Keratinocyte (primary cell): Measurements from ENCODE around the gene TAS2R38. TPM values are rescaled to one million over a fixed set of nuclear protein-coding genes. Genes with fewer than 3 reads are reported as not detected.
"Not testable (repeated sequence)": the region's sequence is repeated elsewhere in the genome, so short reads cannot be mapped to it uniquely, and the experiment has no call there.

Source experiments
- DNase-seq: peaks from one replicate; pipeline ENCODE4 v3.0.0-alpha.2; 2011; ENCODE audit warnings: low read depth, missing footprints, low spot score
- FAIRE-seq: peaks from 2 replicates; lab custom pipeline; 2011; peaks lifted over from hg19 to GRCh38; lab: Jason Lieb, UNC
- H2AFZ ChIP-seq: 2 replicates; pipeline ENCODE4 v1.6.0; 2012; ENCODE audit warnings: low read length, control low read depth, inconsistent platforms; ENCODE audit not compliant: control insufficient read depth
- H3K27ac ChIP-seq: 2 replicates; pipeline ENCODE4 v1.5.1; 2011; ENCODE audit warnings: low read length; ENCODE audit not compliant: control insufficient read depth, insufficient read depth
- H3K27me3 ChIP-seq: 3 replicates; pipeline ENCODE4 v1.6.0; 2011; ENCODE audit warnings: low read length; ENCODE audit not compliant: control insufficient read depth, insufficient read depth; ENCODE audit errors: extremely low read depth
- H3K36me3 ChIP-seq, 2 experiments: 2 replicates in 1 of 2; 3 replicates in 1 of 2; pipeline ENCODE4 v1.5.1; 2011; ENCODE audit warnings: low read length in 2 of 2, mild to moderate bottlenecking in 1 of 2; ENCODE audit not compliant: control insufficient read depth in 2 of 2, insufficient read depth in 2 of 2; ENCODE audit errors: extremely low read depth in 1 of 2
- H3K4me1 ChIP-seq: 3 replicates; pipeline ENCODE4 v1.5.1; 2011; ENCODE audit warnings: low read length; ENCODE audit not compliant: control insufficient read depth, insufficient read depth; ENCODE audit errors: extremely low read depth
- H3K4me2 ChIP-seq: 3 replicates; pipeline ENCODE4 v1.6.0; 2011; ENCODE audit warnings: low read depth, low read length; ENCODE audit not compliant: control insufficient read depth, insufficient read depth; ENCODE audit errors: extremely low read depth
- H3K4me3 ChIP-seq, 3 experiments: fragments of 200-600 bp in 1 of 3; sonication (generic) in 1 of 3; 2 replicates in 2 of 3; 3 replicates in 1 of 3; pipeline ENCODE4 v1.5.1; 2011 to 2016; ENCODE audit warnings: low read length in 3 of 3, mild to moderate bottlenecking in 3 of 3, control low read depth in 2 of 3, inconsistent platforms in 1 of 3, low read depth in 1 of 3, mixed read lengths in 1 of 3, mixed run types in 1 of 3, moderate library complexity in 1 of 3; ENCODE audit not compliant: control insufficient read depth in 2 of 3, insufficient read depth in 2 of 3; ENCODE audit errors: extremely low read depth in 1 of 3
- H3K79me2 ChIP-seq: 2 replicates; pipeline ENCODE4 v1.6.0; 2012; ENCODE audit warnings: low read length; ENCODE audit not compliant: control insufficient read depth, insufficient read depth
- H3K9ac ChIP-seq: 3 replicates; pipeline ENCODE4 v1.6.0; 2011; ENCODE audit warnings: low read length; ENCODE audit not compliant: control insufficient read depth, insufficient read depth; ENCODE audit errors: extremely low read depth
- H3K9me1 ChIP-seq: 3 replicates; pipeline ENCODE4 v1.6.0; 2011; ENCODE audit warnings: low read length; ENCODE audit not compliant: control insufficient read depth, insufficient read depth; ENCODE audit errors: extremely low read depth
- H3K9me3 ChIP-seq: 2 replicates; pipeline ENCODE4 v1.5.1; 2012; ENCODE audit warnings: low read depth, low read length; ENCODE audit not compliant: control insufficient read depth
- H4K20me1 ChIP-seq: 3 replicates; pipeline ENCODE4 v1.6.0; 2011; ENCODE audit warnings: low read length; ENCODE audit not compliant: control insufficient read depth, insufficient read depth; ENCODE audit errors: extremely low read depth
- CTCF ChIP-seq, 3 experiments: IDR thresholded peaks in 1 of 3; conservative IDR thresholded peaks in 1 of 3; optimal IDR thresholded peaks in 1 of 3; 2 replicates in 2 of 3; 3 replicates in 1 of 3; pipeline versions ENCODE3 to v1.5.1; 2011; ENCODE audit warnings: low read length in 3 of 3, mild to moderate bottlenecking in 3 of 3, moderate library complexity in 2 of 3, control low read depth in 1 of 3, inconsistent platforms in 1 of 3; ENCODE audit not compliant: insufficient read depth in 2 of 3; ENCODE audit errors: extremely low read depth in 1 of 3
- EZH2 ChIP-seq: IDR thresholded peaks from one replicate; pipeline ENCODE4 v1.6.1; 2012; ENCODE audit warnings: inconsistent platforms, mild to moderate bottlenecking, low read length, moderate library complexity
- dilution Hi-C: fragments of 300-500 bp; cut with MboI; formaldehyde crosslinking; loops from one replicate; pipeline ENCODE4 v1.7.0; 2020; ENCODE audit warnings: low sequenced_read_pairs; ENCODE audit not compliant: extremely low pct_ligation_motif_present
- polyA plus RNA-seq, 5 experiments: library from polyadenylated mRNA; depleted of rRNA in 3 of 5; stranded (reverse) in 3 of 5; stranded (forward) in 1 of 5; unstranded in 1 of 5; fragments of >200 nt; gene quantifications; 1 replicate in 1 of 5; 2 replicates in 3 of 5; 3 replicates in 1 of 5; pipeline versions ENCODE4 v1.2.1 to v1.2.3, GENCODE V29; 2011 to 2012; ENCODE audit warnings: missing spikeins in 2 of 5, low read depth in 1 of 5, low replicate concordance in 1 of 5

Gene TAS2R38
- polyA plus RNA-seq, 1 donor (not counting 4 experiments of a cell fraction or from before 2014, with no cell fraction given), result not detected

- no peaks in the 10 kb centered on the region for H3K36me3 ChIP-seq
- no peak overlapping the region for H3K4me3 ChIP-seq
- no peak overlapping the region for H2AFZ ChIP-seq
- dilution Hi-C loops, result no loop called here
- no peak for DNase-seq
- no peaks in the 10 kb centered on the region for H3K9me3 ChIP-seq
- H4K20me1 ChIP-seq, result no peaks in the 10 kb centered on the region
- no peaks in the 10 kb centered on the region for H3K27me3 ChIP-seq
- no peak overlapping the region for H3K27ac ChIP-seq
- FAIRE-seq, result no peak
- H3K4me2 ChIP-seq, result no peak overlapping the region
- no peak overlapping the region for H3K9ac ChIP-seq
- peaks cover 10% of the 10 kb centered on the region for H3K4me1 ChIP-seq
- H3K9me1 ChIP-seq, result no peaks in the 10 kb centered on the region
- TF ChIP-seq EZH2, result no peak
- TF ChIP-seq CTCF (optimal IDR thresholded peaks at IDR 0.05 in 1 of 3, IDR thresholded peaks at IDR 0.05 in 1 of 3, conservative IDR thresholded peaks at IDR 0.05 in 1 of 3; ENCODE audit: extremely low read depth in 1 of 3, insufficient read depth in 2 of 3, low read length in 3 of 3), result no peak
- no peaks in the 10 kb centered on the region for H3K79me2 ChIP-seq
Measured at GRCh38 chr7:141986923-141987322, 13.3 kb upstream of the TAS2R38 start.

GRCh38 chr7:141985926-141986325, 12.4 kb upstream of the TAS2R38 start:
- DNase-seq, H3K79me2 ChIP-seq, H3K36me3 ChIP-seq, H3K4me2 ChIP-seq, H3K4me3 ChIP-seq, H3K9me3 ChIP-seq, H2AFZ ChIP-seq, dilution Hi-C loops, H3K27me3 ChIP-seq, H4K20me1 ChIP-seq, H3K9ac ChIP-seq, FAIRE-seq, H3K9me1 ChIP-seq, H3K27ac ChIP-seq, H3K4me1 ChIP-seq: not testable (repeated sequence)

GRCh38 chr7:141979568-141979967, 6.0 kb upstream of the TAS2R38 start:
- TF ChIP-seq EZH2, result no peak
- no peak for TF ChIP-seq CTCF (optimal IDR thresholded peaks at IDR 0.05 in 1 of 3, IDR thresholded peaks at IDR 0.05 in 1 of 3, conservative IDR thresholded peaks at IDR 0.05 in 1 of 3; ENCODE audit: extremely low read depth in 1 of 3, insufficient read depth in 2 of 3, low read length in 3 of 3)
- H3K79me2 ChIP-seq, result no peaks in the 10 kb centered on the region
- no peak overlapping the region for H3K4me3 ChIP-seq
- no peaks in the 10 kb centered on the region for H3K9me1 ChIP-seq
- no peak overlapping the region for H3K4me2 ChIP-seq
- H3K27ac ChIP-seq, result no peak overlapping the region
- no peaks in the 10 kb centered on the region for H3K36me3 ChIP-seq
- no peak overlapping the region for H3K9ac ChIP-seq
- no peak for DNase-seq
- no peak for FAIRE-seq
- H3K4me1 ChIP-seq, result peaks cover 12% of the 10 kb centered on the region
- no peaks in the 10 kb centered on the region for H3K27me3 ChIP-seq
- dilution Hi-C loops, result no loop called here
- H3K9me3 ChIP-seq, result no peaks in the 10 kb centered on the region
- no peak overlapping the region for H2AFZ ChIP-seq
- H4K20me1 ChIP-seq, result no peaks in the 10 kb centered on the region
